ENCODE results near the gene GSG1L.

GSG1L gene

DNA sequence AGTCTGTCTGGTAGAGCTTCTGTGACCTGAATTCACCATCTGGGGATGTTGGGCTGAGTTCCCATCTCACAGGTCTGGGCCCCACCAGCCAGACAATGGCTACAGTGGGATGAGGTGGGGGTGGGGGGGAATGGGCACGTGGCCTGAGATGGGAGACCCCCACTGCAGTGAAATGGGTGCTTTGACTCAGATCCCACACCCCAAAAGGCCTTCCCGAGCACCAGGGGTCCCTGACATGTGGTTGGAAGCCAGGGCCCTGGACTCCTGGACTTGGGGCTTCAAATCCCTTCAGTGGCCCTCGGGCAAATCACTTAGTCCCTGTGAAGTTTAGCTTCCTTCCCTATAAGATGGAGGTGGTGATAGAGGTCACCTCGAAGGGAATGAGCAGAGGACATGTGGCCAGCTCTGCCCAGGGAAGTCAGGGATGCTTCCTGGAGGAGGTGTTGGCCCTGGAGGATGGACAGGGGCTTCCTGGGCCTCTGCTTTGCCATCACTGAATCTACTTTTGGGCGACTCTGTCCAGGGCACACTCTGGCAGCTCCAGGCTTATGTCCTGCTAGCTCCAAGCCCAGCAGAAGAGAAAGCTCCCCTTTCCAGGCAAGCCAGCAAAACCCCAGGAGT lies 295.4 kb downstream of the GSG1L start:
- no peak for ATAC-seq

GRCh38 chr16:27767081-27767480 lies 296.4 kb downstream of the GSG1L start:
- no peak for ATAC-seq

DNA sequence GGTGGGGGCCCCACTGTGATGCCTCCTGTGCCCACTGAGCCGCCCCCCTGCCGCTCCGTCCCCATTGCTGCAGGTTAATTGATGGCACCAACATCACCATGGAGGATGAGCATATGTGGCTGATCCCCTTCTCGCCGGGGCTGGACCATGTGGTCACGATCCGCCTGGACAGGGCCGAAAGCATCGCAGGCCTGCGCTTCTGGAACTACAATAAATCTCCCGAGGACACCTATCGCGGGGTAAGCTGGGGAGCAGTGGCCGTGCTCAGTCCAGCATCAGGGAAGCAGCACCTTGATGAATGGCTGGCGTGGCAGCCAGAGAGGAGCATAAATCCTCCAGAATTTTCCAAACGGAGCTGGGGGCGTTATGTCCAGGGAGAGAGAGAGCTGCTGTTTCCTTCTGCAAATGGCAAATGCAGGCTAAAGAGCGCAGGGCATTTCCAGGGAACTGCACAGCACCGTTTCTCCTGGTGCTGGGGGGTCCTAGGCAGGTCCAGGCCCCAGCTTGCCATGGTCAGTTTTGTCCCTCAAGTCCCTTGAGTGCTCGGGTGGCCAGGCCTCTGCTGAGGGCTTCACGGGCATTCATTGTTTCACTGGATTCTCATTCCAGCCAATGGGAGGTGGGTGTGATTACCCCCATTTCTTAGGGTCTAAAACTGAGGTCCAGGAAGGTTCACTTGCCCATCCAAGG lies 297.1 kb downstream of the GSG1L start:
- no peak for ATAC-seq

DNA sequence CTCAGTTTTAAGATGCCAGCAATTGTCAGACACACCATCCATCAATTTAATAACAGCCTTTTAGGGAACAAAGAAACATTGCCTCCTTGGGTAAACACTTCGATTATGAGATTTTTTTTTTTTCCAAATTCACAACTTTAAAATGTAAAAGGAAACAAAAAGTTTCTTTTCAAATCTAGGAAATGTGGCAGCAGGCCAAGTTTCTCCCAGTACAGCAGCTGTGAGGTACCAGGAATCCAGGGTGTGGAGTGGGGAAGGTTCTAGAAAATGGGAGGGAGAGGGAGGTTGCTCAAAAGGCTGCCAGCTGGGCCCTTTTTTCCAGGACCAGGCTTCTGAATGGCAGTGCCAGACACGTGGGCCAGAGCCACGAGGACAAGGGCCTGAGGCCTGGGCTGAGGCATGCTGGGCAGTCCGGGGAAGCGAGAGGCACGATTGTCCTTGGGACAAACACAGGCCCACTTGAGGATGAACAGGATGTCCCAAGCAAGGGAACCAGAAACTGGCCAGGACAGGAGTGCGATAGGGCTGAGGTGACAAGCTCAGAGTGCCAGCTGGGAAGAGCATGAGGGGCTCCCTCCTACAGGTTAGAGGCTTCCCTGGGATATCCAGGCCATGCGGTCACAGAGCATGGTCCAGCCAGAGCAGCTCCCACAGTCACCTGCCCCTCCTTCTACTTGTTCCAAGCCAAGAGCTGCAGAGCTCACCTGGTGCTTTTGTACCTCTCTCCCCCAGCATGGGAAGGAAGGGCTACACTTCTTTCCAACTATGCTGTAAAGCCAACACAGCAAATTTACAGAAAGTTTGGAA lies 298.4 kb downstream of the GSG1L start:
- no peak for ATAC-seq

DNA sequence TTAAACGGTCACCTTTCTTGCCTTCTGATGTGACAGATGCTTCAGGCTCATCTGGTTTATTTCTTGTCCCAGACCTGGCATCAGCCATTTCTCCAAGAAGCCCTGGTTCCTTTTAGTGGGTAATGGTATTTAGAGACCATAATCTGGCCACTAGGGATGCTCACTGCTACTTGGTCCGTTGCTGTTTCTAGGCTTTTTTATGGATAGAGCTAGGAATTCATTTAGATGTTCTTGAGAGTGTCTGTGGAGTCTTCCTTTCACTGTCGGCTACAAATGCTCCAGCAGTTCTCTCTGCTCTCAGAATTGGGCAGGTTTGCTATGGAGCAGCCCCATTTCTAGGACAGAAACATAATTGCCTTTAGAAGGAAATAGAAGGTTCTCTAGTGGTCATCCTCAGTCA lies 299.1 kb downstream of the GSG1L start:
- ATAC-seq: no peak

- no peak for ATAC-seq
These were observed 301.1 kb downstream of the GSG1L start for GRCh38 chr16:27762441-27762840.

- ATAC-seq: no peak
These were observed 301.7 kb downstream of the GSG1L start for GRCh38 chr16:27761816-27762215.

- no peak for ATAC-seq
These were observed 302.7 kb downstream of the GSG1L start for GRCh38 chr16:27760789-27761176.

- no peak for ATAC-seq
These were observed 303.3 kb downstream of the GSG1L start for GRCh38 chr16:27759967-27760788.

GRCh38 chr16:27759301-27759871 lies 304.1 kb downstream of the GSG1L start:
- no peak for ATAC-seq

GRCh38 chr16:27758544-27758943 lies 305.0 kb downstream of the GSG1L start:
- no peak for ATAC-seq

DNA sequence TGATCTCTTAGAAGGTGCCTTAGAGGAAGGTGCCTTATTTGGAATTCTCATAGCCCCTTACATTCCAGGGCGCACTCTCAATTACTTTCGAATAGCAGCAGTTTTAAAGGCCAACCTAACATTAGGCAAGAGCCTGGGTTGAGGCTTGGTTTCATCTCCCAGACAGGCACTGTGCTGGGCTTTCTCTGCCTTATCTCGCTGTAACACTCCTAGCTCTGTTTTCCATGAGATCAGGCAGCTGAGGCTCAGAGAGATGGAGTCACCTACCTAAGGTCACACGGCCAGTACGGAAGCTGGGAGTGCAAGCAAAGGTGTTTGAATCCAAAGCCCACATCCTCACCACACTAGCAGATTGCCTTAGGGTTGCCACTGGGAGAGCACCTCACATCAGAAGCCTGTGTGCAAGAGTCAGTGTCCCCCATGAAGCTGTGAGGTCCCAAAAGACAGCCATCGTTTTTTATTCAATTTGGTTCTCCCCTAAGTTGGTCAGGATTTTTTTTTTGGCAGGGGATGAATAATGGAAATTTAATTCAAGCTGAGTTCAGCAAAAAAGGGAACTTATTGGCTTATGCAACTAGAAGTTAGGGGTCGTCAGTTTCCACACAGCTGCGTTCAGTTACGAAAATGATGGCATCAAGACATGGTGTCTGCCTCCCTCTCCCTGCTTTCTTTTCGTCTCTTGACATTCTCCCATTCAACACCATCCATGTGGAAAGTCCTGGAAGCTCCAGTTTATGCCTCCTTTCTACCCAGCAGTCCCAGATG lies 307.1 kb downstream of the GSG1L start:
- no peak for ATAC-seq

GRCh38 chr16:27754788-27755690 lies 308.5 kb downstream of the GSG1L start:
- no peak for ATAC-seq

- no peak for ATAC-seq
These were observed 310.0 kb downstream of the GSG1L start for GRCh38 chr16:27753563-27753962.

DNA sequence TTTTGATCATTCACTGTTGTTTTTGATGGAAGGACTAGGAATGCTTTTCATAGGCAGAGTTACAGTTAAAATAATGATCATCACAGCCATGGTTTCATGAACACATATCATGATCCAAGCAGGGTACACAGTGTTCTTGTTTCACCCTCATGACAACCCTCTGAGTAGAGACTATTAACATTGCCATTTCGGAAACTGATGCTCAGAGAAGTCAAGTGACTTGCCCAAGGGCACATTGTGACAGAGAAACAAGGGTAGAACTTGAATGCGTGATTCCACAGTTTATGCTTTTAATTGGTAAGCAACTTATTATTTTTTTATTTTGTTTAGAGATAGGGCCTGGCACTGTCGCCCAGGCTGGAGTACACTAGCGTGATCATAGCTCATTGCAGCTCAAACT lies 311.3 kb downstream of the GSG1L start:
- no peak for ATAC-seq

DNA sequence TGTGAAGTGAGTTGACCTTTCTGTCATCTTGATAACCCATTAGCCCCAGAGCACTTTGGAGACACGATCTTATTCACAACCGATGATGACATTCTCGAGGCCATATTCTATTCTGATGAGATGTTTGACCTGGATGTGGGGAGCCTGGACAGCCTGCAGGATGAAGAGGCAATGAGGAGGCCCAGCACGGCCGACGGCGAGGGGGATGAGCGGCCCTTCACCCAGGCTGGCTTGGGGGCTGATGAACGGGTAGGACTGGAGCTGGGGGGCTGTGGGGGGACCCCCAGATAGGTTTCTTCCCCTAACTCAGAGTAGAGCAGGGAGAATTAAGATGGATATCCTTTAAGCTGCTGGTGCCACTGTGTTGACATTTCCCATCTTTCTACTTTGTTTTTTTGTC lies 311.8 kb downstream of the GSG1L start:
- no peak for ATAC-seq

DNA sequence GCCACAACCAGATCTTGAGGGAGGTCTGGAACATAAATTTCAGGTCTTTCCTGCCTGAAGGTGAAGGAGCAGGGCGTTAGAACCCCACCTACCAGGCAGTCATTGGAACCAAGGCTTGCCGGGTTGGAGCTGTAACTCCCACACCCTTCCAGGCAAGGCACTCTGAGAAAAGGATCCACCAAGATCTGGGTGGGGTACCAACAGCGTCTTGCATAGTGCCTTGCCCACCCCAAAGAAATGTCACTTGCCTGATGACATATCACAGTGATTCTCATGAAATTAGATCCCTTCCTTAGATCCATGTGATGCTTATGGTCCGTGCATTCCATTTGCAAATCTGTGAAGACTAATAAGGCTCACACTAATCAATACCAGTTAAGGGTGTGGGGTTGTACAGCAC lies 312.3 kb downstream of the GSG1L start:
- no peak for ATAC-seq

DNA sequence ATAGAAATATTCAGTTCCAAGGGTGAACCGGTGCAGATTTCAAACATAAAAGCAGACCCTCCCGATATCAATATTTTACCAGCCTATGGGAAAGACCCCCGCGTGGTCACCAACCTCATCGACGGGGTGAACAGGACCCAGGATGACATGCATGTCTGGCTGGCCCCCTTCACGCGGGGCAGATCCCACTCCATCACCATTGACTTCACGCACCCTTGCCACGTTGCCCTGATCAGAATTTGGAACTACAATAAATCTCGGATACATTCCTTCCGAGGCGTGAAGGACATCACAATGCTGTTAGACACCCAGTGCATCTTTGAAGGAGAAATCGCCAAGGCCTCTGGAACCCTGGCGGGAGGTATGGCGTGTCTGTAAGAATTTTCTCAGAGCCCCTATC lies 313.6 kb downstream of the GSG1L start:
- ATAC-seq: no peak

GRCh38 chr16:27749547-27749875 lies 314.0 kb downstream of the GSG1L start:
- no peak for ATAC-seq

DNA sequence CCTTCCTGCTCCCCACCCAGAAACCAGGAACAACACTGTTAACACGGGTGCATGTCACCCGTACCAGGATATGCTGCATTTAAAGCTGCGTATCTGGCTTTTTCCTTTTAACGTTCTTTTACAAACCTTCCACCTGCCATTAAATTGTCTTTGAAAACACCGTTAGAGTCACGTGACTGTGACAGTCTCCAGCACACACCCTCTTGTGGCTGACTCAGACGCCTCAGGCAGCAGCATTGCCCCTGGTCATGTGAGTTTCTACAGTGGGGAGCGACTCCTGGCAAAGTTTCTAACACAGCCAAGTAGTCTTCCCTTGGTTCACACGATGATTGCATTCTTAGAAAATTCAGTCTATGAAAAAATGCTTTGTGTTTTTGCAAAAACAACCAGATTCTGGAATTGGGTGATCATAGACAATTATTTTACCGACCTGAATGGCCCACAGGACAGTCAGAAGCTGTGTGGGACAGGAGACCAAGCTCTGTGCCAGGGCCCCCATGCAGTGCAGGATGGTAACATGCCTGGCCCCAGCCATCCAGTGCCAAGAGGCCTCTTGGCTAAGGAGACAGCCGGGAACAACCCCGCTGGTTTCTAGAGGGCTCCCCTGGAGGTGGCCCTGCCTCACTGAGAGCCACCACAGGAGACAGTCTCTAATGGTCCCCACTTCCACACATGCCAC lies 314.5 kb downstream of the GSG1L start:
- peak; percentile 51 to 59 for ATAC-seq
